Panc1 (cell line): ENCODE results near the gene POTEC.
"Not testable (repeated sequence)": the region's sequence is repeated elsewhere in the genome, so short reads cannot be mapped to it uniquely, and the experiment has no call there.

Experiments used
- POLR2AphosphoS5 ChIP-seq: IDR thresholded peaks from 2 replicates; pipeline ENCODE4 v1.6.1; 2012; ENCODE audit warnings: mild to moderate bottlenecking, low read depth, low read length, moderate library complexity
- TF ChIP-seq, protein P1 (sequence below): fragments of 450-650 bp; IDR thresholded peaks from 2 replicates; pipeline ENCODE4 v1.5.1; 2017; ENCODE audit warnings: mild to moderate bottlenecking

DNA sequence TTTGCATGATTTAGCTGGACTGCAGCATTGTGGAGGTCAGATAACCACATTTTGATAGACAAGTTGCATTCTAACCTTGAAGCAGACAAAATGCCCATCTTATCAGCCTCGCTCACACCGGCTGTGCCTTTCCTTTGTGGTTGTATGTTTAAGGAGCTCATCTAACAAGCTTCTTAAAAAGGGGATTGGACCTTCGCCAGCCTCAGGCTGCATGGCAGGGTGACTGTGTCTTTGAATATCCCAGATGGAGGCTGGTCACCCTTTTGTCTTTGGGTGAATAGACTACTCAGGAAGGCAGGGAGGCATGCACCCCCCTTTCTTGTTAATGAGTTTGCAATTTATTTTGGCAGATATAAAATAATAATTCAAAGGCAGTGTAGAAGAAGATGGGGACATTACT, 72.1 kb downstream of the POTEC start:
- TF ChIP-seq, protein P1, sequence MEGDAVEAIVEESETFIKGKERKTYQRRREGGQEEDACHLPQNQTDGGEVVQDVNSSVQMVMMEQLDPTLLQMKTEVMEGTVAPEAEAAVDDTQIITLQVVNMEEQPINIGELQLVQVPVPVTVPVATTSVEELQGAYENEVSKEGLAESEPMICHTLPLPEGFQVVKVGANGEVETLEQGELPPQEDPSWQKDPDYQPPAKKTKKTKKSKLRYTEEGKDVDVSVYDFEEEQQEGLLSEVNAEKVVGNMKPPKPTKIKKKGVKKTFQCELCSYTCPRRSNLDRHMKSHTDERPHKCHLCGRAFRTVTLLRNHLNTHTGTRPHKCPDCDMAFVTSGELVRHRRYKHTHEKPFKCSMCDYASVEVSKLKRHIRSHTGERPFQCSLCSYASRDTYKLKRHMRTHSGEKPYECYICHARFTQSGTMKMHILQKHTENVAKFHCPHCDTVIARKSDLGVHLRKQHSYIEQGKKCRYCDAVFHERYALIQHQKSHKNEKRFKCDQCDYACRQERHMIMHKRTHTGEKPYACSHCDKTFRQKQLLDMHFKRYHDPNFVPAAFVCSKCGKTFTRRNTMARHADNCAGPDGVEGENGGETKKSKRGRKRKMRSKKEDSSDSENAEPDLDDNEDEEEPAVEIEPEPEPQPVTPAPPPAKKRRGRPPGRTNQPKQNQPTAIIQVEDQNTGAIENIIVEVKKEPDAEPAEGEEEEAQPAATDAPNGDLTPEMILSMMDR: not testable (repeated sequence)
- not testable (repeated sequence) for TF ChIP-seq POLR2AphosphoS5
